Activated T-cell treated with anti-CD3 and anti-CD28 coated beads for 1 hour (primary cell): ENCODE data around the gene AK8.
"Not testable (repeated sequence)": the region's sequence is repeated elsewhere in the genome, so short reads cannot be mapped to it uniquely, and the experiment has no call there.

Experiments
- DNase-seq: peaks from one replicate; pipeline ENCODE4 v3.0.0-alpha.2; 2020; ENCODE audit warnings: low read depth

Gene AK8

GRCh38 chr9:132797861-132798659, 80.0 kb downstream of the AK8 start:
- DNase-seq, result no peak

- no peak for DNase-seq
Observed at GRCh38 chr9:132795511-132796303, 82.4 kb downstream of the AK8 start.

GRCh38 chr9:132794730-132795380, 83.2 kb downstream of the AK8 start:
- no peak for DNase-seq

- no peak for DNase-seq
Observed at GRCh38 chr9:132793606-132794580, 84.2 kb downstream of the AK8 start.

GRCh38 chr9:132792547-132792946, 85.5 kb downstream of the AK8 start:
- no peak for DNase-seq

- no peak for DNase-seq
Observed at GRCh38 chr9:132791699-132792240, 86.3 kb downstream of the AK8 start.

GRCh38 chr9:132789719-132790118, 88.4 kb downstream of the AK8 start:
- no peak for DNase-seq

- no peak for DNase-seq
Observed at GRCh38 chr9:132788378-132788777, 89.7 kb downstream of the AK8 start.

- DNase-seq, result no peak
Observed at GRCh38 chr9:132787748-132788159, 90.3 kb downstream of the AK8 start.

- DNase-seq, result no peak
Observed at GRCh38 chr9:132784286-132784830, 93.7 kb downstream of the AK8 start.

GRCh38 chr9:132783006-132783405, 95.1 kb downstream of the AK8 start:
- no peak for DNase-seq

GRCh38 chr9:132782037-132782436, 96.0 kb downstream of the AK8 start:
- DNase-seq, result no peak

- DNase-seq, result no peak
Observed at GRCh38 chr9:132780230-132781007, 97.7 kb downstream of the AK8 start.

GRCh38 chr9:132776891-132777290, 101.2 kb downstream of the AK8 start:
- DNase-seq, result no peak

- no peak for DNase-seq
Observed at GRCh38 chr9:132776268-132776667, 101.8 kb downstream of the AK8 start.

- DNase-seq, result no peak
Observed at GRCh38 chr9:132775720-132776119, 102.4 kb downstream of the AK8 start.

GRCh38 chr9:132774886-132775285, 103.2 kb downstream of the AK8 start:
- no peak for DNase-seq

GRCh38 chr9:132773764-132774339, 104.2 kb downstream of the AK8 start:
- no peak for DNase-seq

GRCh38 chr9:132773093-132773492, 105.0 kb downstream of the AK8 start:
- no peak for DNase-seq

GRCh38 chr9:132771752-132772151, 106.3 kb downstream of the AK8 start:
- DNase-seq, result not testable (repeated sequence)
